VCaP (cell line): Measurements from ENCODE around the gene FAM111A.

Experiments
- H3K27ac ChIP-seq: fragments of 450-650 bp; 2 replicates; pipeline ENCODE4 v1.5.1; 2017
- CTCF ChIP-seq: fragments of 450-650 bp; conservative IDR thresholded peaks from 2 replicates; pipeline ENCODE4 v1.5.1; 2017; ENCODE audit warnings: mild to moderate bottlenecking, moderate library complexity

Gene FAM111A

GRCh38 chr11:59138643-59139042 is 4.0 kb upstream of the FAM111A start:
- H3K27ac ChIP-seq = no peak overlapping the region
- TF ChIP-seq CTCF = no peak

- TF ChIP-seq CTCF = no peak
- H3K27ac ChIP-seq = peak overlapping the region; percentile 89
Measured at GRCh38 chr11:59141191-59141590, 1.5 kb upstream of the FAM111A start.

GRCh38 chr11:59141673-59142460 is 789 bp upstream of the FAM111A start:
- TF ChIP-seq CTCF = no peak
- peak overlapping the region; percentile 89 for H3K27ac ChIP-seq

GRCh38 chr11:59144096-59144495 is 1.4 kb downstream of the FAM111A start:
- H3K27ac ChIP-seq = peak overlapping the region; percentile 89
- no peak for TF ChIP-seq CTCF

- TF ChIP-seq CTCF = 0 out of 2 replicates have a peak, but pooled peaks have one; percentile 20
- H3K27ac ChIP-seq = peak overlapping the region; percentile 89
Measured at GRCh38 chr11:59144579-59145345, 2.1 kb downstream of the FAM111A start.

GRCh38 chr11:59145534-59145933 is 2.9 kb downstream of the FAM111A start:
- peak overlapping the region; percentile 89 for H3K27ac ChIP-seq
- no peak for TF ChIP-seq CTCF

GRCh38 chr11:59151761-59152160 is 9.1 kb downstream of the FAM111A start:
- no peak overlapping the region for H3K27ac ChIP-seq
- no peak for TF ChIP-seq CTCF
